Activated T-cell treated with anti-CD3 and anti-CD28 coated beads for 1 hour (primary cell): ENCODE measurements around the gene ETV1.

ENCODE experiments used
- DNase-seq: peaks from one replicate; pipeline ENCODE4 v3.0.0-alpha.2; 2020; ENCODE audit warnings: low read depth

The ETV1 gene

GRCh38 chr7:13989126-13989948 is at the start of gene ETV1:
TSS of gene ETV1 (minus strand) at chr7:13989666. CDS start at chr7:13989052, 614 bp downstream.
- no peak for DNase-seq

GRCh38 chr7:14024406-14024805 is 34.9 kb upstream of the ETV1 start:
- DNase-seq, result no peak

- no peak for DNase-seq
Measured at GRCh38 chr7:14023838-14024237, 34.4 kb upstream of the ETV1 start.

GRCh38 chr7:14023342-14023741 is 33.9 kb upstream of the ETV1 start:
- no peak for DNase-seq

GRCh38 chr7:14021069-14021468 is 31.6 kb upstream of the ETV1 start:
- DNase-seq, result no peak

- DNase-seq, result no peak
Measured at GRCh38 chr7:14020339-14020900, 31.0 kb upstream of the ETV1 start.

- DNase-seq, result no peak
Measured at GRCh38 chr7:14018751-14019150, 29.3 kb upstream of the ETV1 start.

GRCh38 chr7:14016950-14017349 is 27.5 kb upstream of the ETV1 start:
- no peak for DNase-seq

GRCh38 chr7:14013898-14014297 is 24.4 kb upstream of the ETV1 start:
- no peak for DNase-seq

- no peak for DNase-seq
Measured at GRCh38 chr7:14009453-14010418, 20.3 kb upstream of the ETV1 start.

- DNase-seq, result no peak
Measured at GRCh38 chr7:14001139-14001538, 11.7 kb upstream of the ETV1 start.

- DNase-seq, result no peak
Measured at GRCh38 chr7:14000247-14000646, 10.8 kb upstream of the ETV1 start.

GRCh38 chr7:13998866-13999265 is 9.4 kb upstream of the ETV1 start:
- DNase-seq, result no peak

GRCh38 chr7:13992596-13992964 is 3.1 kb upstream of the ETV1 start:
- DNase-seq, result no peak

GRCh38 chr7:13991791-13992595 is 2.5 kb upstream of the ETV1 start:
- DNase-seq, result no peak

GRCh38 chr7:13990984-13991790 is 1.7 kb upstream of the ETV1 start:
- DNase-seq, result peak; percentile 20

GRCh38 chr7:13990319-13990983 is 985 bp upstream of the ETV1 start:
- no peak for DNase-seq

GRCh38 chr7:13989949-13990305 is 461 bp upstream of the ETV1 start:
- DNase-seq, result no peak

- no peak for DNase-seq
Measured at GRCh38 chr7:13988731-13989125, 738 bp downstream of the ETV1 start.

- no peak for DNase-seq
Measured at GRCh38 chr7:13988065-13988464, 1.4 kb downstream of the ETV1 start.

- no peak for DNase-seq
Measured at GRCh38 chr7:13987395-13987794, 2.1 kb downstream of the ETV1 start.
